Endothelial cell of umbilical vein (primary cell): ENCODE measurements around the gene EHD3.

Experiments
- CTCF ChIP-seq, 2 donors: IDR thresholded peaks; 1 replicate in 1 of 2; 2 replicates in 1 of 2; pipeline ENCODE4 v1.5.1; 2011; ENCODE audit warnings: low read length in 2 of 2, mild to moderate bottlenecking in 2 of 2, moderate library complexity in 2 of 2, control low read depth in 1 of 2, inconsistent platforms in 1 of 2, low read depth in 1 of 2; ENCODE audit not compliant: insufficient read depth in 1 of 2; ENCODE audit errors: extremely low read depth in 1 of 2
- TF ChIP-seq, protein P1 (sequence below): IDR thresholded peaks from 2 replicates; pipeline ENCODE4 v1.6.1; 2011; ENCODE audit not compliant: insufficient read depth, insufficient read length

DNA sequence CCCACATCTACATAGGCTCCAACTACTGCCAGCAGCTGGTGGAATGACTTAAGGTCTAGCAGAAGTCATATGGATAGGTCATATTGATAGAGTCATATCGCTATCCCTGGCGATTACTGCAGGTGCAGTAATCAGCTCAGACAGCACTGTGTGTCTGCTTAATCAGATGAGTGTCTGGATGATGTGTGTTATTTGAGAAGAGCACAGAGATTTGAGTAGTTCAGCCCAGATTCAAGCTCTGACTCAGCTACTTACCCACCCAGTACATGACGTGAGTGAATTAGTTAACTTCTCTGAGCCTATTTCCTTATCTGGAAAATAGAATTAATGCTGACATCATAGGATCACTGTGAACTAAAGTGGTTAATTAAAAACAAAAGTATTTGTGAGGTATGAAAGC, 78.9 kb downstream of the EHD3 start:
- no peak for TF ChIP-seq CTCF (IDR thresholded peaks at IDR 0.05; ENCODE audit: extremely low read depth in 1 of 2, insufficient read depth in 1 of 2, low read depth in 1 of 2, low read length in 2 of 2)
- TF ChIP-seq, protein P1, sequence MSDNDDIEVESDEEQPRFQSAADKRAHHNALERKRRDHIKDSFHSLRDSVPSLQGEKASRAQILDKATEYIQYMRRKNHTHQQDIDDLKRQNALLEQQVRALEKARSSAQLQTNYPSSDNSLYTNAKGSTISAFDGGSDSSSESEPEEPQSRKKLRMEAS = no peak
